ENCODE data around the gene TMC3.

TMC3 gene

DNA sequence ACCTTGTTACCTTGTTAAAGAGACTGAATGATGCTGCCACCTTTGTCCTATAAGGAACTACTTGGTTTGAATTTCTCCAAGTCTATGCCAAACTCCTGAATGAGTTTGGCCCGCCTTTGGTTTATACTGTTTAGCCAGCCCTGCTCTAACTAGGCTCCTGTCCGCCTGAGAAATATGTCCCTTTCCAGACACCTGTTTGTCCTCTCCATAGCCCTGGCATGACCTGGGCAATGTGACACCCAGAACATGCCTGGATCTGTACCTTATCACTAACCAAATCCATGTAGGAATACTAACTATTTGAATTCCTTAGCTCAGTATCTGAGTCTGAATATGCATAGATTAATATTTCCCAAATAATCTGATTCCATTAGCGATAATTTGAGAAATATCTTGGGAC, 24.4 kb upstream of the TMC3 start:
- Mint-ChIP-seq H3K36me3 (ENCODE audit: low read depth) (no peaks in the 10 kb centered on the region), H3K4me3 (no peak overlapping the region), H3K9me3 (no peaks in the 10 kb centered on the region), H3K4me1 (ENCODE audit: low read depth) (no peaks in the 10 kb centered on the region), H3K27me3 (ENCODE audit: low read depth) (peaks cover 17% of the 10 kb centered on the region), H3K27ac (no peak overlapping the region)

DNA sequence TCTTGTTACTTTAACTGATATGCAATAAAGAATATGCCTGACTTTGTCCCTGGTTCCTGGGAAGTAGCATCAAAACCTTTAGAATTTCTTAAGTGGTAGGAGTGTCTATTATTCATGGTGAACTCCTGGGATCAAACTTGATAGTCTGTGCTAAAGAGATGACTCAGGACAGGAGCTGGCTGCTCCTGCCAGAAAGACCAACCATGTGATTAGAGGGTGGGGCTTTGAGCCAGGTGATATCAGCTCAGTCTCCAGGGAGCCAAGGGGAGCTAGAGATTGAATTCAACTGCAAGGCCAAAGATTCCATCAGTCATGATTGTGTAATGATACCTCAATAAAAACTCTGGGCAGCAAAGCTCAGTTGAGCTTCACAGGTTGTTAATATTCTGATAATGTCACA, 20.6 kb upstream of the TMC3 start:
- H3K4me3 Mint-ChIP-seq: no peak overlapping the region
- no peak overlapping the region for H3K27ac Mint-ChIP-seq
- H3K4me1 Mint-ChIP-seq (ENCODE audit: low read depth): no peaks in the 10 kb centered on the region
- H3K27me3 Mint-ChIP-seq (ENCODE audit: low read depth): peaks cover 13% of the 10 kb centered on the region
- no peaks in the 10 kb centered on the region for H3K9me3 Mint-ChIP-seq
- no peaks in the 10 kb centered on the region for H3K36me3 Mint-ChIP-seq (ENCODE audit: low read depth)

DNA sequence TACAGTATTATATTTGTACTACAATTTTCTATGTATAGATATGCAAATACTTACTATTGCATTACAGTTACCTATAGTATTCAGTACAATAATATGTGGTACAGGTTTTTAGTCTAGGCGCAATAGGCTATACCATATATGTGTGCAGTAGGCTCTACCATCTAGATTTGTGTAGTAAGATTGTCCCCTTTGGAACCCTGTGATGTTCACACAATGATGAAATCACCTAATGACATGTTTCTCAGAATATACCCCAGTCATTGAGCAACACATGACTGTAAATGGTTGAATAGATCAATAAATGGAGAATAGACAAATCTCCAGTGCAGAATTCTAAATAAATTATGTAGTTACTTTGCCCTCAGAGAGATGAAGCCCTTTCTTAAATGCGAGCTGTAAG, 17.6 kb upstream of the TMC3 start:
- no peak overlapping the region for H3K27ac Mint-ChIP-seq
- no peaks in the 10 kb centered on the region for H3K4me1 Mint-ChIP-seq (ENCODE audit: low read depth)
- H3K4me3 Mint-ChIP-seq: no peak overlapping the region
- peaks cover 8% of the 10 kb centered on the region for H3K27me3 Mint-ChIP-seq (ENCODE audit: low read depth)
- H3K9me3 Mint-ChIP-seq: no peaks in the 10 kb centered on the region
- no peaks in the 10 kb centered on the region for H3K36me3 Mint-ChIP-seq (ENCODE audit: low read depth)

DNA sequence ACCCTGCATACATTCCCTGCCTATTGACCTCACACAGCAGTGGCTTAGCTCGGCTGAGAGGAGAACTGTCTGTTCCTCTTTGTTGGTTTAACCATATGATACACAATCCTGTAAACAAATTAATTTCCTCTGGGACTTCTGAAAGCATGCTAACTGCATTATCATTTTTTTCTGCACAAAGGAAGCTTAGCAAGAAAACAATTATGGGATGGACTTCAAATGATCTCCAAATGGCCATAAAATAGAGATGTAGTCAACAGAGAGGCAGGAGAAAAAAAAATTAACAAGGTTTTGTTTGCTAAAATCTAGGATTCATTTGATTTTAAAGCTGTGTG, 14.4 kb upstream of the TMC3 start:
- H3K27ac Mint-ChIP-seq: no peak overlapping the region
- no peak overlapping the region for H3K4me3 Mint-ChIP-seq

DNA sequence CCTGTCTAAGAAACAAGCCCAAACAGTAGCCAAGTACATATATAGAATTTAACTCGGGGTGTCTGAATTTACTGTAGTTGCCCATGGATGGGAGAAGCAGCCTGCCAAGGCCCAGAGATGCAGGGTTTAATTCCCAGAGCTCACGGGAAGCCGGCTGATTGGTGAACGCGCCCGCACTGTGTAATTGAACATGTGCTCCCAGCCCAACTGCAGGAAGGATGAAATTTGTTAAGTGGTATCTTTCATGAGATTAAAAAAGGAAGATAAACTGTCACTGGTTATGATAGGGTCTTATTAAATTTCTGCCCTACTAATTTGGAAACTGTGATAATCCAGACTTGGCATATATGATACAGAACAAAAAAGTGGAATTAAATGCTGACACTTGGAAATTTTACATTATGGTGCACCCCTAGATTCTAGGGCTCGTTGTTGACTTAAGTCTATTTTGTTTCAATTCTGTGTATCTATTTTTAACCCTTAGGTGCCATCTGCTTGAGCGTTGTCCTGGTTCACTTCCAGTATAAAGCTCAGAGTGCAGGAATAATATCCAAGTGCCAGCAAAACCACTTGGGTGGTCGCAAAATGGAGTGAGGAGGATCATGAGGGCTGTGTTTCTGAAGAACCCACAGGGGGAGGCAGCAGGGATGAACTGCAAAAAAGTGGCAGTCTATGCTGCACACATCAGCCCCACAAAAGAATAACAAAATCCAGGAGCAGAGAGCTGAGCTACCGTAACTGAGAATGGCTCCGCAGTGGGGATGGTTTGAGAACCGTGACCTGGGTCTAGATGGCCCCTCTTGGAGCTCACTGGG, 13.8 kb upstream of the TMC3 start:
- H3K4me1 Mint-ChIP-seq (ENCODE audit: low read depth): peaks cover 4% of the 10 kb centered on the region
- H3K9me3 Mint-ChIP-seq: peaks cover 5% of the 10 kb centered on the region
- H3K36me3 Mint-ChIP-seq (ENCODE audit: low read depth): no peaks in the 10 kb centered on the region
- no peak overlapping the region for H3K27ac Mint-ChIP-seq
- H3K27me3 Mint-ChIP-seq (ENCODE audit: low read depth): no peaks in the 10 kb centered on the region
- H3K4me3 Mint-ChIP-seq: no peak overlapping the region

More for the DNA sequence above, 14.4 kb upstream of the TMC3 start:
- H3K4me1 Mint-ChIP-seq (ENCODE audit: low read depth): peaks cover 4% of the 10 kb centered on the region
- H3K27me3 Mint-ChIP-seq (ENCODE audit: low read depth): no peaks in the 10 kb centered on the region
- H3K36me3 Mint-ChIP-seq (ENCODE audit: low read depth): no peaks in the 10 kb centered on the region
- H3K9me3 Mint-ChIP-seq: peaks cover 5% of the 10 kb centered on the region

DNA sequence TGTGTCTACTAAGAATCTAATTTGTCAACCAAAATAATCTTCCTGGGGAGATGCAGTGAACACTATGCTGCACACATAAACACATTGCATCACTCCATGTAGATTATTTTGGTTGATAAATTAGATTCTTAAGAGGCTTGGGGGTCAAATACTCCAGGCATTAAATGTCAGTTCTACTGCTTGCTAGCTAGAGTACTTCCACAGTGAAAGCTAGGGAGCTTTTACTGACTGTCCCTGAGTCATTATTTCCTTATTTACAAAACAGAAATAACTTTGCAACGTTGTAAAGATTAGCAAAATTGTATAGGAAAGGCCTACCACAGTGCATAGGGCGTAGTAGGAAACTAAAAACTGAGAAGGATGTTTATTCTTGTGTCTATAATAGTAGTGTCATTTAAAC, 12.9 kb upstream of the TMC3 start:
- Mint-ChIP-seq H3K9me3 (peaks cover 5% of the 10 kb centered on the region), H3K27ac (no peak overlapping the region), H3K27me3 (ENCODE audit: low read depth) (no peaks in the 10 kb centered on the region), H3K4me3 (no peak overlapping the region), H3K36me3 (ENCODE audit: low read depth) (no peaks in the 10 kb centered on the region), H3K4me1 (ENCODE audit: low read depth) (peaks cover 4% of the 10 kb centered on the region)

DNA sequence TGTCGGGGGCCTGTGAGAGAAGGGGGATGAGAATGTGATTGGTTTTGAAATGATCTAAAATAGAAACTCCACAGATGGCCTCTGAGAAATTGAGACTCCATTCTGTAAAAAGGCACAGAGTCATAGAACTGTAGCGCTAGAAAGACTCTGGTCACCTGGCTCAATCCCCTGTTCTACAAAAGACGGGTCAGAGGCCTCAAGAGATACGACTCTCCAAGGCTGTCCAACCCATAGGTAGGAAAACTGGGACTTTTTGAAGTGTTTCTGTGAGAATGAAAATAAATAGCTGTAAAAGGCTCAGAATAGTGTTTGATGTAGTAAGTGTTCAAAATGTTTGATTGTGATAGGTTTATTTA, 11.7 kb upstream of the TMC3 start:
- H3K9me3 Mint-ChIP-seq: peaks cover 5% of the 10 kb centered on the region
- H3K27me3 Mint-ChIP-seq (ENCODE audit: low read depth): peaks cover 3% of the 10 kb centered on the region
- H3K36me3 Mint-ChIP-seq (ENCODE audit: low read depth): no peaks in the 10 kb centered on the region
- H3K27ac Mint-ChIP-seq: no peak overlapping the region
- H3K4me3 Mint-ChIP-seq: no peak overlapping the region
- peaks cover 7% of the 10 kb centered on the region for H3K4me1 Mint-ChIP-seq (ENCODE audit: low read depth)

DNA sequence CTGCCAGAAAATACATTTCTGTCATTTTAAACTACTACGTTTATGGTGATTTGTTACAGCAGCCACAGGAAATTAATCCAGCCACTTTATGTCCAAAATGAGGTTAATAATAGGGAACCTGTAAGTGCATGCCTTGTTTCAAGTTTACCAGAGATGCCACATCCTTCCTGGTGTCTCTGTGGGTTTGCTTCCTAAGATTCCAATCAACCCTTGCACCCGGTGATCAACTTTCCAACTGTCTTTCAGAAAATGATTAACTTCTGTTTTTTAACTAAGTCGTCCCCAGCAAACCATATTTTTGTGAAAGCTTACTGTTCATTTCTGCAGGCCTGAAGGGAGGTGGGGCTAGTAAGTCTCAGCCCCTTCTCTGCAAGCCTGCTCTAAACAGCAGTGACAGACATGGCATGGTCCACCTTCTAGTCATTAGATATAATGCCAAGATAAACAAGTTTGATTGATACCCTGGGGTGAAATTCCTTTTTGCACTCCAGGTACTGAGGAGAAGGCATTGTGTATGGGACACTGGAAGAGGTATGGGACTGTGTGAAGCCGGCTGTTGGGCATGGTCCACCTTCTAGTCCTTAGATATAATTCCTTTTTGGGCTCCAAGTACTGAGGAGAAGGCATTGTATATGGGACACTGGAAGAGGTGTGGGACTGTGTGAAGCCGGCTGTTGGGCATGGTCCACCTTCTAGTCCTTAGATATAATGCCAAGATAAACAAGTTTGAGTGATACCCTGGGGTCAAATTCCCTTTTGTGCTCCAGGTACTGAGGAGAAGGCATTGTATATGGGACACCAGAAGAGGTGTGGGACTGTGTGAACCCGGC, 11.1 kb upstream of the TMC3 start:
- Mint-ChIP-seq H3K9me3 (peaks cover 5% of the 10 kb centered on the region), H3K36me3 (ENCODE audit: low read depth) (no peaks in the 10 kb centered on the region), H3K27me3 (ENCODE audit: low read depth) (peaks cover 7% of the 10 kb centered on the region), H3K27ac (no peak overlapping the region), H3K4me1 (ENCODE audit: low read depth) (peaks cover 13% of the 10 kb centered on the region), H3K4me3 (no peak overlapping the region)

DNA sequence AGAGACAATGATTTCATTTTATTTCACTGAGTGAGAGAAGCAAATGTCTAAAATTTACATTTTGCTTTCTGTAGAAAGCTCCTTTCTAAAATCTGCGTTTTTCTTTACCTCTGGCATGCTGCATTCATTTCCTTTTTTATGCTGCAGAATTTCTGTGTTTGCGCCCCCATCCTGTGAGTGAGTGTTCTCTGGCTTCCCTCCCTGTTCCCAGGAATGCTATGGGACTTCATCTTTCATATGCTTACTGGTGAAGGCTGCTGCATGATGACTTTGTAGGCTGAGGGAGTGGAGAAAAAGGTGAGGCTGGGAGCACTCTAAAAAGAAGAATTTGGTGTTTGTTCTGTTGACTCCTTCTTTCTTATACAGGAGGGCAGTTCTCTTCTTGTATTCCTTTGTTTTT, 7.7 kb upstream of the TMC3 start:
- no peak overlapping the region for H3K27ac Mint-ChIP-seq
- peaks cover 5% of the 10 kb centered on the region for H3K9me3 Mint-ChIP-seq
- no peak overlapping the region for H3K4me3 Mint-ChIP-seq

DNA sequence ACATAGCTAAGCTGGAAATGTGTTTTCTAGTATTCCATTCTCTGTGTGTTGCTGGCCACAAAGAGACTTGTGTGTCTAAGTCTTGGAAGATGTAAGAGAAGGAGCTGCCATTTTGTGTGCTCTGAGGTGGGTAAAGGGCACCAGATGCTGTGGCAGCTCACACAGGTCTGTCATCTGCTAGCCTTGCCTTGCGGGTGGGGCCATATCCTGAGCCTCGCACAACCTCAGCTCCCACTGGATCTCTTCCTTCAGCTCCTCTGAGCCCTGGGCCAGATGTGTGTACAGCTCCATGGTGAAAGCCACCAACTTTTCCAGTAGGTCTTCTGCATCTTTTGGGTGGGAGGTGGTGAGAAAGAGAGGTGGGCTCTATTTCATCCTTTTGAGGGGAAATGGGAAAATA, 6.7 kb upstream of the TMC3 start:
- no peak overlapping the region for H3K27ac Mint-ChIP-seq
- no peak overlapping the region for H3K4me3 Mint-ChIP-seq

More for the DNA sequence above, 7.7 kb upstream of the TMC3 start:
- Mint-ChIP-seq H3K27me3 (ENCODE audit: low read depth) (peaks cover 16% of the 10 kb centered on the region), H3K4me1 (ENCODE audit: low read depth) (peaks cover 13% of the 10 kb centered on the region), H3K36me3 (ENCODE audit: low read depth) (no peaks in the 10 kb centered on the region)

DNA sequence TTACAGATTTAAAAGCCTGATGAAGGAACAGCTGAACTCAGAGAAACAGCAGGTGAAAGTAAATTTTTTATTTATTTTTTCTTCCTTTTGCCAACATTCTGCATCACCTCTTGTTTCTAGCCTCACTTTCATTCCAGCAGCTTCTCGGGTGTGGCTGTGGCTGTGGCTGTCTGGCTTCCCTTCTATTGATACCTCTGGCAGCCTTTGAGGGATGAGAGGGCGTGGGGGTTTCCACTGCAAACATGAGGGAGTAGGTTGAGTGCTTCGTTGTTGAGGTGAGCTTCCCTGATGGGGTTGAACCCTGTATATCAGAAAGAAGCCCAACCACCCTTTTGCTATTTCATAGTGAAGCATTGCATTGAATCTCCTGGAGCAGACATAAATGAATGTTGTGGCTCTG, 6.2 kb upstream of the TMC3 start:
- H3K36me3 Mint-ChIP-seq (ENCODE audit: low read depth): no peaks in the 10 kb centered on the region
- peaks cover 13% of the 10 kb centered on the region for H3K4me1 Mint-ChIP-seq (ENCODE audit: low read depth)
- no peak overlapping the region for H3K4me3 Mint-ChIP-seq
- no peak overlapping the region for H3K27ac Mint-ChIP-seq
- H3K27me3 Mint-ChIP-seq (ENCODE audit: low read depth): peaks cover 19% of the 10 kb centered on the region
- peaks cover 5% of the 10 kb centered on the region for H3K9me3 Mint-ChIP-seq

More for the DNA sequence above, 6.7 kb upstream of the TMC3 start:
- Mint-ChIP-seq H3K9me3 (peaks cover 5% of the 10 kb centered on the region), H3K36me3 (ENCODE audit: low read depth) (no peaks in the 10 kb centered on the region), H3K27me3 (ENCODE audit: low read depth) (peaks cover 19% of the 10 kb centered on the region), H3K4me1 (ENCODE audit: low read depth) (peaks cover 13% of the 10 kb centered on the region)

DNA sequence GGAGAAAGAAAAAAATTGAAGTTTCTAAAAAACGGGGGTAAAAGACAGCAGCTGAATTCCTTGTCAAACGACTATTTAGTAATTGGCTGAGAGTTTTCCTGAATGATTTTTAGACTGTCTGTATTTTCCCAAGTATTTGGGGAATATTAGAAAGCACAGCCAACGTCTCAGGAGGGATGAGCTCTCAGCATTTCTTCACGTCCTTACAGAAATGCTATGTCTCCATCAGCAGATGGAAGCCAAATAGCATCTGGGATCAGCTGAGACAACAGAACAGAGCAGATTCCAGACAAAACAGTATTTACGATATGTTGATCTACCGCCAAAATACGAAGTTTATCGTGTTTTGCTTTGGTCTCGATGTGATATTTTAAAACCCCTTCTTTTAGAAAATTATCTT, 5.3 kb upstream of the TMC3 start:
- peaks cover 19% of the 10 kb centered on the region for H3K27me3 Mint-ChIP-seq (ENCODE audit: low read depth)
- no peak overlapping the region for H3K4me3 Mint-ChIP-seq
- no peak overlapping the region for H3K27ac Mint-ChIP-seq
- no peaks in the 10 kb centered on the region for H3K36me3 Mint-ChIP-seq (ENCODE audit: low read depth)
- H3K4me1 Mint-ChIP-seq (ENCODE audit: low read depth): peaks cover 10% of the 10 kb centered on the region
- H3K9me3 Mint-ChIP-seq: peaks cover 2% of the 10 kb centered on the region

DNA sequence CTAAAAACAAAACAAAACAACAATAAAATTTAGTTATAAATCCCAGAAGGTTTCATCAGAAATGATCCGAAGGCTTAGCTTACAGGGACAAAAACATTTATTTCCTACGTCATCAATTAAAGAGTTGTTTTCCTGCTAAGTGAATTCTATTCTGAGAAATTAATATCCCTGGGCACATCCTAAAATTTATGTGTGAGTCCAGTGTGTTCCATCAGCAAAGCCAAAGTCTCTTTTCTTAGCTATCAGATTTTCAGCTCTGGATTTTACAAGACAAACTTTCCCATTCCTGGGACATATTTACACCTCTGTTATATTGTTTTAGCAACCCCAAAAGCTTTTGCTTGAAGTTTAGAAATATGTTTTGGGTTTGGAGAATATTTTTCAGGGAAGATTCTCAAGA, 4.4 kb upstream of the TMC3 start:
- peaks cover 19% of the 10 kb centered on the region for H3K27me3 Mint-ChIP-seq (ENCODE audit: low read depth)
- no peaks in the 10 kb centered on the region for H3K9me3 Mint-ChIP-seq
- no peaks in the 10 kb centered on the region for H3K36me3 Mint-ChIP-seq (ENCODE audit: low read depth)
- no peak overlapping the region for H3K4me3 Mint-ChIP-seq
- no peak overlapping the region for H3K27ac Mint-ChIP-seq
- peaks cover 9% of the 10 kb centered on the region for H3K4me1 Mint-ChIP-seq (ENCODE audit: low read depth)

DNA sequence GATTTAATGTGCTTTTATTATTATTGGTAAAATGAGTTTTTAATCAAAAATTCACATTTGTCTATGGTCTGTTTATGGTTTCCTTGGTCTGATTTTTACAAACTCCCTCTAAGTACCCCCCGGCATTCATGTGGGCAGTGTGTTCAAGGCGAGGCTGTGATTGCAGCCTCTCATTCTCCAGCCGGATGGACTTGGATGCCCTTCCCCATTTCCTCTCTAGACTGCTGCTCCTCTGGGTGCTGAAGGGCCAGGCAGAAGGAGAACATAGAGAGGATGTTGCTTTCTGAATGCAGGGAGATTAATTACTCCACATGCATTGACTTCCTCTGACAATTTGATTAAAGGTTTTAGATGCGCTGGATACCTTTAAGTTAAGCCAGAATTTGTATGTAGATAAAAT, 3.9 kb upstream of the TMC3 start:
- Mint-ChIP-seq H3K36me3 (ENCODE audit: low read depth) (no peaks in the 10 kb centered on the region), H3K27me3 (ENCODE audit: low read depth) (peaks cover 19% of the 10 kb centered on the region), H3K9me3 (no peaks in the 10 kb centered on the region), H3K27ac (no peak overlapping the region), H3K4me3 (no peak overlapping the region), H3K4me1 (ENCODE audit: low read depth) (peaks cover 9% of the 10 kb centered on the region)

DNA sequence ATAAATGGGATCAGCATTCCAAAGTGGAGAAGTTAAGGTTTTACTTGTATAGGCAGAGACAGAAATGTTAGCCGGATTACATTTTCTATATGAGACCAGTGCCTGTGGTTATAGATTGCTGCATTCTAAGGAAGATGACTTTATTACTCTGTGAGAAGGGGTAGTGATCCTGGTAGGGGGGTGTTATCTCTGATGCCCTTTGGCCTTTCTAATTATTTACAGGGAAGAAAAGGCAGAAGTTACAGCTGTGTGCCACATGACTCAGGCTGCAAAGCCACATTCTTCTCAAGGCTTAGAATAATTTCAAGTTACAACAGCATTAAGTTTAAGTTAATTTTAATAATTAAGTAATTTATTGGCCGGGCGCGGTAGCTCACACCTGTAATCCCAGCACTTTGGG, 2.2 kb upstream of the TMC3 start:
- H3K27me3 Mint-ChIP-seq (ENCODE audit: low read depth): peaks cover 16% of the 10 kb centered on the region
- no peaks in the 10 kb centered on the region for H3K9me3 Mint-ChIP-seq
- no peaks in the 10 kb centered on the region for H3K36me3 Mint-ChIP-seq (ENCODE audit: low read depth)
- H3K4me3 Mint-ChIP-seq: no peak overlapping the region
- H3K27ac Mint-ChIP-seq: no peak overlapping the region
- H3K4me1 Mint-ChIP-seq (ENCODE audit: low read depth): peaks cover 9% of the 10 kb centered on the region
